Mesenchymal stem cell (in vitro differentiated cells and primary cell): ENCODE results near the gene FRAS1.

Source experiments
- DNase-seq: peaks from one replicate; pipeline ENCODE4 v3.0.0-alpha.2; 2013
- H2AFZ ChIP-seq: one replicate; pipeline ENCODE4 v1.6.1; 2013; ENCODE audit warnings: low read depth, mild to moderate bottlenecking, control low read depth, inconsistent platforms, low read length, moderate library complexity
- H2AK5ac ChIP-seq: 2 replicates; pipeline ENCODE4 v1.6.1; 2013; ENCODE audit warnings: low read length, moderate library complexity, mild to moderate bottlenecking, inconsistent platforms; ENCODE audit not compliant: severe bottlenecking
- H2BK120ac ChIP-seq: one replicate; pipeline ENCODE4 v1.6.1; 2013; ENCODE audit warnings: low read depth, mild to moderate bottlenecking, inconsistent platforms, low read length, moderate library complexity
- H2BK12ac ChIP-seq, 2 experiments: one replicate each; pipeline ENCODE4 v1.6.1; 2013; ENCODE audit warnings: inconsistent platforms in 2 of 2, low read length in 2 of 2, mild to moderate bottlenecking in 2 of 2, moderate library complexity in 2 of 2, control low read depth in 1 of 2
- H2BK15ac ChIP-seq: one replicate; pipeline ENCODE4 v1.6.1; 2013; ENCODE audit warnings: mild to moderate bottlenecking, low read depth, inconsistent platforms; ENCODE audit not compliant: poor library complexity, severe bottlenecking
- H2BK5ac ChIP-seq: 2 replicates; pipeline ENCODE4 v1.6.1; 2013; ENCODE audit warnings: low read depth, mild to moderate bottlenecking, low read length, control low read depth, inconsistent platforms; ENCODE audit not compliant: poor library complexity, severe bottlenecking
- H3K14ac ChIP-seq, 2 experiments: one replicate each; pipeline ENCODE4 v1.6.1; 2013; ENCODE audit warnings: inconsistent platforms in 2 of 2, low read length in 2 of 2, control low read depth in 1 of 2, mild to moderate bottlenecking in 1 of 2, moderate library complexity in 1 of 2
- H3K18ac ChIP-seq, 2 experiments: one replicate each; pipeline ENCODE4 v1.6.1; 2013; ENCODE audit warnings: inconsistent platforms in 2 of 2, low read length in 2 of 2, control low read depth in 1 of 2, low read depth in 1 of 2, mild to moderate bottlenecking in 1 of 2
- H3K23ac ChIP-seq, 2 experiments: one replicate each; pipeline ENCODE4 v1.6.1; 2013; ENCODE audit warnings: inconsistent platforms in 2 of 2, low read length in 2 of 2, mild to moderate bottlenecking in 2 of 2, moderate library complexity in 2 of 2, control low read depth in 1 of 2
- H3K27ac ChIP-seq: 2 replicates; pipeline ENCODE4 v1.5.1; 2013; ENCODE audit warnings: mild to moderate bottlenecking, moderate library complexity, low read length, control low read depth, inconsistent platforms; ENCODE audit not compliant: poor library complexity, severe bottlenecking
- H3K27me3 ChIP-seq, 2 experiments: 2 replicates each; pipeline versions ENCODE4 v1.6.1 to v1.7.0; 2013; ENCODE audit warnings: low read length in 2 of 2, mild to moderate bottlenecking in 2 of 2, moderate library complexity in 2 of 2, control low read depth in 1 of 2, inconsistent platforms in 1 of 2; ENCODE audit not compliant: control insufficient read depth in 1 of 2, insufficient read depth in 1 of 2
- H3K36me3 ChIP-seq, 2 experiments: 2 replicates each; pipeline versions ENCODE4 v1.6.1 to v1.7.0; 2013; ENCODE audit warnings: low read length in 2 of 2, control low read depth in 1 of 2, inconsistent platforms in 1 of 2, low read depth in 1 of 2, mild to moderate bottlenecking in 1 of 2; ENCODE audit not compliant: insufficient read depth in 2 of 2, control insufficient read depth in 1 of 2
- H3K4ac ChIP-seq, 2 experiments: one replicate each; pipeline ENCODE4 v1.6.1; 2013; ENCODE audit warnings: inconsistent platforms in 2 of 2, low read length in 2 of 2, mild to moderate bottlenecking in 2 of 2, moderate library complexity in 2 of 2, control low read depth in 1 of 2, low read depth in 1 of 2
- H3K4me1 ChIP-seq: 2 replicates; pipeline ENCODE4 v1.6.1; 2013; ENCODE audit warnings: low read depth, low read length, control low read depth; ENCODE audit not compliant: control insufficient read depth, insufficient read depth
- H3K4me2 ChIP-seq: 2 replicates; pipeline ENCODE4 v1.6.1; 2013; ENCODE audit warnings: low read length, mild to moderate bottlenecking, inconsistent platforms; ENCODE audit not compliant: poor library complexity, severe bottlenecking
- H3K4me3 ChIP-seq, 2 experiments: 2 replicates each; pipeline versions ENCODE4 v1.5.1 to v1.7.0; 2013; ENCODE audit warnings: low read length in 2 of 2, mild to moderate bottlenecking in 2 of 2, control low read depth in 1 of 2, low read depth in 1 of 2; ENCODE audit not compliant: insufficient read depth in 1 of 2
- H3K79me1 ChIP-seq: replicated peaks from 2 replicates; pipeline ENCODE4 v1.6.1; 2013; ENCODE audit warnings: mild to moderate bottlenecking, control low read depth, low read length, inconsistent platforms; ENCODE audit not compliant: poor library complexity, severe bottlenecking
- H3K9ac ChIP-seq: 2 replicates; pipeline ENCODE4 v1.7.0; 2013; ENCODE audit warnings: mild to moderate bottlenecking, low read length, moderate library complexity
- H3K9me3 ChIP-seq: 2 replicates; pipeline ENCODE4 v1.7.0; 2013; ENCODE audit warnings: mild to moderate bottlenecking, low read length; ENCODE audit not compliant: control insufficient read depth
- H4K8ac ChIP-seq: one replicate; pipeline ENCODE4 v1.6.1; 2013; ENCODE audit warnings: inconsistent platforms, mild to moderate bottlenecking, low read length, moderate library complexity
- H4K91ac ChIP-seq: one replicate; pipeline ENCODE4 v1.6.1; 2013; ENCODE audit warnings: mild to moderate bottlenecking, low read length, inconsistent platforms
- WGBS: methylation state at CpG from one replicate; pipeline ENCODE4 v1.1.7; 2013; ENCODE audit warnings: mixed read lengths; 5-methylcytosine and 5-hydroxymethylcytosine counted together

FRAS1 gene

DNA sequence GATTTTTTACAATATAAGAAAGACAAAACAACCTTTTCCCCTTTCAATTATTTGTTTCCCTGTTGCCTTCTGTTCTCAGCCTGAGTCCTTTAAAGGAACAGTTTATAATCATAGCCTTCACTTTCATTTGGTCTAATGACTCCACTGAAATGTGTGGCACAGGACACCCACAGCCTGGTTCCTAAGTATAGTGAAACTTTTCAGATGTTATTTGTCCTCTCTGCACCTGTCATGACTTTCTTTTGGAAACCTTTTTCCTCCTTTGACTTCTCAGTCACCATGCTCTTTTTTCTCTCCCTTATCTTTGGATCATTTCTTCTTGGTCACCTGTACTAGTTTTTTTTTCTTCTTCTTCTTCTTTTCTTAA lies 256.6 kb downstream of the FRAS1 start:
- Histone ChIP-seq H3K4me1 (no peaks in the 10 kb centered on the region), H3K79me1 (no peaks in the 10 kb centered on the region), H3K4ac (no peak overlapping the region), H3K4me2 (no peak overlapping the region), H2BK15ac (no peak overlapping the region), H2AFZ (no peak overlapping the region), H3K9ac (peak overlapping the region; percentile 62), H3K27ac (no peak overlapping the region), H2BK120ac (no peak overlapping the region), H2AK5ac (no peak overlapping the region), H3K18ac (no peak overlapping the region), H3K9me3 (no peaks in the 10 kb centered on the region), H4K91ac (no peak overlapping the region), H3K14ac (no peak overlapping the region), H3K23ac (no peak overlapping the region), H2BK12ac (no peak overlapping the region), H2BK5ac (no peak overlapping the region), H3K4me3 (no peak overlapping the region), H3K36me3 (peaks cover 6 to 13% of the 10 kb centered on the region in 2 experiments), H4K8ac (no peak overlapping the region), H3K27me3 (no peaks in the 10 kb centered on the region)
- no peak for DNase-seq

GRCh38 chr4:78318126-78318525 lies 261.0 kb downstream of the FRAS1 start:
- Histone ChIP-seq H2BK5ac (no peak overlapping the region), H3K27ac (no peak overlapping the region), H2BK120ac (no peak overlapping the region), H3K4me1 (peaks cover 5% of the 10 kb centered on the region), H4K91ac (no peak overlapping the region), H3K9me3 (no peaks in the 10 kb centered on the region), H3K9ac (no peak overlapping the region), H3K4me2 (no peak overlapping the region), H3K79me1 (no peaks in the 10 kb centered on the region), H3K36me3 (peaks cover 6 to 18% of the 10 kb centered on the region in 2 experiments), H2AK5ac (no peak overlapping the region), H3K23ac (no peak overlapping the region), H2BK12ac (no peak overlapping the region), H3K18ac (no peak overlapping the region), H4K8ac (no peak overlapping the region), H3K4me3 (no peak overlapping the region), H2AFZ (no peak overlapping the region), H3K14ac (no peak overlapping the region), H2BK15ac (no peak overlapping the region), H3K27me3 (no peaks in the 10 kb centered on the region), H3K4ac (no peak overlapping the region)
- WGBS, result 96% methylated on average over 1 of the region's 1 CpG
- DNase-seq, result no peak

DNA sequence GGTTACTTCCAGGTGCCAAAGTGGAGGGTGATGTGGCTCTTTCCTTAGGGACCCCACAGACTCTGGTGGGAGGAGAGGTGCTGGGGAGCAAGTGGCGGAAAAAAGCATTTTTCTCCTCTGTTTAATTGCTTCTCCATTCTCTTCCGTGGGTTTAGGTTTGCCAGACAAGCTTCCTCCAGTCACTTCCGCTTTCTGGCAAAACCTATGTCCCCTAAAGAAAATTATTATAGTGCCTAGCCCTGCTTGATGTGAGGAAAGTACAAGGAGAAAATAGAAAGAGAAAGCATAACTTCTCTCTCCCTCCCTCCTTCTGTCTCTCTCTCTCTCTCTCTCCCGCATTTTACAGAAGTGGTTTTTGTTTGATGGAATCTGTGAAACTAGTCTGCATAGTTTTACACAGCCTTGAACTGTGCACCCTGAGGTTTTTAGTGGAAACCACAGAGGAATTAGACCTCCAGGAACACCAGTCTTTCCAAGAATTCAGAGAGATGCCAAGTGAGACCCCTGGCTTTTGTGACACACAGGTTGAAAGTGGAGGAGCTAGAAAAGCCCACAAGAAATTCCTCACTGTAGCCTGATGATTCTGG lies 263.3 kb downstream of the FRAS1 start:
- Histone ChIP-seq H3K4ac (no peak overlapping the region), H3K9me3 (no peaks in the 10 kb centered on the region), H3K14ac (no peak overlapping the region), H4K91ac (no peak overlapping the region), H2BK120ac (no peak overlapping the region), H2BK12ac (no peak overlapping the region), H2AFZ (no peak overlapping the region), H2BK5ac (no peak overlapping the region), H3K18ac (no peak overlapping the region), H3K9ac (no peak overlapping the region), H4K8ac (no peak overlapping the region), H3K23ac (no peak overlapping the region), H3K36me3 (peaks cover 6 to 18% of the 10 kb centered on the region in 2 experiments), H3K27me3 (no peaks in the 10 kb centered on the region), H3K4me2 (no peak overlapping the region), H2BK15ac (no peak overlapping the region), H2AK5ac (no peak overlapping the region), H3K27ac (no peak overlapping the region), H3K4me1 (peaks cover 5% of the 10 kb centered on the region), H3K79me1 (no peaks in the 10 kb centered on the region), H3K4me3 (no peak overlapping the region)
- no CpG with 5 or more reads among the region's 4 CpGs for WGBS
- DNase-seq, result no peak

DNA sequence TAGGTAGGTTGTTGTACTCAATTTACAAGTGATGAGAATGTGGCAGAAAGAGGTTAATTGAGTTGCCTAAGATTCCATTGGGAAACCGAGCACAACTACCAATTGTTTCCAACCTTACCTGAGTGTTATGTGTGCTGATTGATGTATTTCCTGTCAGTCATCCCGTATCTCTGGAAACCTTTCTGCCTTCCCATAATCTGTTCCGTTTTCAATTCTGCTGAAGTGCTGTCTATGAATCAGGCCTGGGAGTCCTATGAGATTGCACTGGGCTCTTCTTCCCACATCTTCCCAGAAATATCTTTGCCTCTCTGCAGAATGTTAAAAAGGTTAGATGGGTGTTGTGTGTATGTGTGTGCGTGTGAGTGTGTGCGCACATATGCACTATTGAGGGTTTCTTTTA lies 264.9 kb downstream of the FRAS1 start:
- H3K4me3 ChIP-seq, result no peak overlapping the region
- peaks cover 5% of the 10 kb centered on the region for H3K4me1 ChIP-seq
- no peak overlapping the region for H3K4me2 ChIP-seq
- no peaks in the 10 kb centered on the region for H3K79me1 ChIP-seq
- H4K8ac ChIP-seq, result no peak overlapping the region
- no peak for DNase-seq
- H3K14ac ChIP-seq, result no peak overlapping the region
- H3K23ac ChIP-seq, result no peak overlapping the region
- no peak overlapping the region for H3K18ac ChIP-seq
- no peak overlapping the region for H2BK12ac ChIP-seq
- no peaks in the 10 kb centered on the region for H3K9me3 ChIP-seq
- H3K27me3 ChIP-seq, result no peaks in the 10 kb centered on the region
- H2AK5ac ChIP-seq, result no peak overlapping the region
- no peak overlapping the region for H3K27ac ChIP-seq
- no peak overlapping the region for H3K9ac ChIP-seq
- no peak overlapping the region for H3K4ac ChIP-seq
- 72% methylated on average over 5 of the region's 5 CpGs for WGBS
- H3K36me3 ChIP-seq, result peaks cover 3 to 10% of the 10 kb centered on the region in 2 experiments
- no peak overlapping the region for H2BK15ac ChIP-seq
- no peak overlapping the region for H2BK120ac ChIP-seq
- no peak overlapping the region for H2AFZ ChIP-seq
- no peak overlapping the region for H2BK5ac ChIP-seq
- H4K91ac ChIP-seq, result no peak overlapping the region
